GM12865 (cell line): ENCODE results near the gene ADM5.

Experiments used
- DNase-seq: peaks from one replicate; pipeline ENCODE4 v3.0.0; 2010; ENCODE audit warnings: low read depth
- H3K4me3 ChIP-seq: 2 replicates; pipeline ENCODE4 v1.5.1; 2011; ENCODE audit warnings: mild to moderate bottlenecking, low read depth, low read length, control low read depth
- TF ChIP-seq, protein P1 (sequence below): IDR thresholded peaks from 2 replicates; pipeline ENCODE4 v1.5.1; 2011; ENCODE audit warnings: low read length, control low read depth, low read depth, inconsistent platforms; ENCODE audit not compliant: insufficient read depth; ENCODE audit errors: missing control alignments

Gene ADM5

DNA sequence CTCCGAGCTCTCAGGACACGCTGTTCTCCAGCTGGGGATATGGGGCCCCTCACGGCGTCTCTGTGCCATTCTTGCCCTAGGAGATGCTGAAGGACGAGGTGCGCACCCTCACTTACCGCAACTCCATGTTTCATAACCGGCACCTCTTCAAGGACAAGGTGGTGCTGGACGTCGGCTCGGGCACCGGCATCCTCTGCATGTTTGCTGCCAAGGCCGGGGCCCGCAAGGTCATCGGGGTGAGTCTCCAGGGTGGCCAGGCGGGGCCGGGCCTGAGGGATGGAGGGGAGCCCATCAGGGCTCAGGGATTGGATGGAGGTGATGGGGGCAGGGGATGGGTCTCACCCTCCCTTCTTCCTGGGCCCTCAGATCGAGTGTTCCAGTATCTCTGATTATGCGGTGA, 7.6 kb upstream of the ADM5 start:
- no peak for DNase-seq
- no peak overlapping the region for H3K4me3 ChIP-seq
- TF ChIP-seq, protein P1, sequence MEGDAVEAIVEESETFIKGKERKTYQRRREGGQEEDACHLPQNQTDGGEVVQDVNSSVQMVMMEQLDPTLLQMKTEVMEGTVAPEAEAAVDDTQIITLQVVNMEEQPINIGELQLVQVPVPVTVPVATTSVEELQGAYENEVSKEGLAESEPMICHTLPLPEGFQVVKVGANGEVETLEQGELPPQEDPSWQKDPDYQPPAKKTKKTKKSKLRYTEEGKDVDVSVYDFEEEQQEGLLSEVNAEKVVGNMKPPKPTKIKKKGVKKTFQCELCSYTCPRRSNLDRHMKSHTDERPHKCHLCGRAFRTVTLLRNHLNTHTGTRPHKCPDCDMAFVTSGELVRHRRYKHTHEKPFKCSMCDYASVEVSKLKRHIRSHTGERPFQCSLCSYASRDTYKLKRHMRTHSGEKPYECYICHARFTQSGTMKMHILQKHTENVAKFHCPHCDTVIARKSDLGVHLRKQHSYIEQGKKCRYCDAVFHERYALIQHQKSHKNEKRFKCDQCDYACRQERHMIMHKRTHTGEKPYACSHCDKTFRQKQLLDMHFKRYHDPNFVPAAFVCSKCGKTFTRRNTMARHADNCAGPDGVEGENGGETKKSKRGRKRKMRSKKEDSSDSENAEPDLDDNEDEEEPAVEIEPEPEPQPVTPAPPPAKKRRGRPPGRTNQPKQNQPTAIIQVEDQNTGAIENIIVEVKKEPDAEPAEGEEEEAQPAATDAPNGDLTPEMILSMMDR: no peak

DNA sequence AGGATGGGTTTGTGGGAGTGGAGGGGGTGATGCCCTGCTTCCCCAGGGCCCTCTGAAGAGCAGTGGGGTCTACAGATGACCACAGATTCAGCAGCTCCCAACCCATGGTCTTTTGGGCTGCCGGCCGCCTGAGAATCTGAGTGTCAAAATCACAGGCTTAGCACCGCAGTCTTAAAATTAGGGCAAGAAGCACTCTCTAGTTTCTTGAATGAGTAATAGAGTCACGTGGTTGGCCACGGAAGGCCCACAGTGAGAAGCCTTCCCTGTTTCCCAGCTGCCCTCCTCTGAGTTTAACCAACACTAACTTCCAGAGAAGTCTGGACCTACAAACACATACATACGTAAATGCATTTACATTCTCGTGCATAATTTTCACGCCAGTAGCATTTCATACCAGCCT, 7.1 kb upstream of the ADM5 start:
- DNase-seq: no peak
- TF ChIP-seq, protein P1: no peak
- no peak overlapping the region for H3K4me3 ChIP-seq

DNA sequence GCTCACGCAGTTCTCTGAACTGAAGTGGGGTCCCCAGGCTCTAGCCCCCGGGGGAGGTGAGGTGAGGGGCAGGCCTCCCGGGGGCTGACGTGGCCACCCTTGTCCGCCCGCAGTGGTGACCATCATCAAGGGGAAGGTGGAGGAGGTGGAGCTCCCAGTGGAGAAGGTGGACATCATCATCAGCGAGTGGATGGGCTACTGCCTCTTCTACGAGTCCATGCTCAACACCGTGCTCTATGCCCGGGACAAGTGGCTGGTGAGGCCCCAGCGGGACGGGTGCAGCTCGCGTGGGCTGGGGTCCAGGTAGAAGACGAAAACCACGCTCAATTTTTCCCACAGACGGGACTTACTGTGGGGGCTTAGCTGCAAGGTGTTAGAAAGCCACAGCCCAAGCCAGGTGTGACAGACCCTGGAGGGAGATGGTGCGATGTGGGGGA, 5.6 kb upstream of the ADM5 start:
- TF ChIP-seq, protein P1: no peak
- no peak for DNase-seq
- no peak overlapping the region for H3K4me3 ChIP-seq

DNA sequence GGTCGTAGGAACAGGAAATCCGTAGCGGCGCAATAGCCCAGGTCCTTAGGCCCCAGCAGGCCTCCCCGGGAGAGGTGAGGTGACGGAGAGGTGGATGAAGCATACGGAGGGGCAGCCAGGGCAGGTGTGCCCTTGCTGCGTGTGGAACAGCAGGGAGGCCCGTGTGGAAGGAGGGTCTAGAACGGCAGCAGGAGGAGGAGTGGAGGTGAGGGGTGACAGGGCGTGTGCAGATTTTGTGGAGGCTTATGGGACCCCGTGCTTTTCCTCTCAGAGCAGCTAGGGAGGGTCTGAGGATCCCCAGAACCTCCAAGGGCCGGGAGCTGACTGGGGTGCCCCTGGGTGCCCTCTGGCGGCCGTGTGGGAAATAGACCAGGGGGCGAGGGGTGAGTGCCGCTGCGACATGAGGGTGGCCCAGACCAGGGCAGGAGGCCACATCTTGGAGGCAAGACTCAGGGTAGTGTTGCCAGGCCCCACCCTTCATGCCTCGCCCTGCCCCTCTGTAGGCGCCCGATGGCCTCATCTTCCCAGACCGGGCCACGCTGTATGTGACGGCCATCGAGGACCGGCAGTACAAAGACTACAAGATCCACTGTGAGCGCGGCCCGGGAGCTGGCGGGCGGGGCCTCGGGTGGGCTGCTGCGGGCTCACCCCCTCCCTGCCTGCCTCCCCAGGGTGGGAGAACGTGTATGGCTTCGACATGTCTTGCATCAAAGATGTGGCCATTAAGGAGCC, 5.0 kb upstream of the ADM5 start:
- peak; percentile 48 for DNase-seq
- TF ChIP-seq, protein P1: peak; percentile 67
- H3K4me3 ChIP-seq: no peak overlapping the region

DNA sequence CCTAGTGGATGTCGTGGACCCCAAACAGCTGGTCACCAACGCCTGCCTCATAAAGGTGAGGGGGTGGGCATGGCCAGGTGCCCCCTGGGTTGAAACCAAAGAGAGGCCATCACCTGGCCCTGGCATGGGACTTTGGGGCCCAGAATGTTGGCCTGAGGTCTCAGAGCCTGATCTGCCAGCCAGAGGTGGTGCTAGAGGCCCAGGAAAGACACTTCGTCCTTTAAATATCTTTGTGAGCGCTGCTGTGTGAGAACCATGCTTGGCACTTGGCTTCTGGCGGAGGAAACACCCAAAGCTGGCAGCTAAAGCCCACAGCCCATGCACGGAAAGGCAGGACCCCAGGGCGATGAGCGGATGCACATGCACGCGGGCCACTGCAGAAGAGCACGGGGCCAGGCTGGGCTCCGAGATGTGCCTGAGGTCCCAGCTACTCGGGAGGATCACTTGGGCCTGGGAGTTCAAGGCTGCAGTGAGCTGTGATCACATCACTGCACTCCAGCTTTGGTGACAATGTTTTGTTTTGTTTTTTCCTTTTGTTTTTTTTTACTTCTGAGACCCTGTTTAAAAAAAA, 4.3 kb upstream of the ADM5 start:
- TF ChIP-seq, protein P1: peak; percentile 2
- DNase-seq: no peak
- no peak overlapping the region for H3K4me3 ChIP-seq

DNA sequence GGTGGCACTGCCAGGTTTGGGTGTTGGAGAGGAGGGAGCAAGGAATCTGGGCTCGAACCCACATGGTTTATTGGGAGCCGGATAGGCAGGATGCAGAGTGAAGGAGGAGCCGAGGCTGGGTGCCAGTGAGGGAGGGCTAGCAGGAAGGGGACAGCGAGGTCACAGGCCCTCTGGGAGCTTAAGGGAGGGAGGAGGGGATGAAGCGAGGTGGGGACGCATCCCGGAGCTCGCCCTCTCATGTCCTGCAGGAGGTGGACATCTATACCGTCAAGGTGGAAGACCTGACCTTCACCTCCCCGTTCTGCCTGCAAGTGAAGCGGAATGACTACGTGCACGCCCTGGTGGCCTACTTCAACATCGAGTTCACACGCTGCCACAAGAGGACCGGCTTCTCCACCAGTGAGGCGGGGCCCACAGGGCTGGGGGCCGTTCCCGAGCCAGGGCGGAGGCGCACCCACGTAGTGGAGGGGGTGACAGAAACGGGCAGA, 3.5 kb upstream of the ADM5 start:
- DNase-seq: no peak
- TF ChIP-seq, protein P1: no peak
- no peak overlapping the region for H3K4me3 ChIP-seq
